Measurements from ENCODE around the gene AZU1.

Gene AZU1

GRCh38 chr19:870314-870713 lies 42.7 kb downstream of the AZU1 start:
- ChIA-PET CTCF (no interaction called here), POLR2A (no interaction called here)
- no peaks in the 10 kb centered on the region for H3K9me3 ChIP-seq (ENCODE audit: control insufficient read depth, insufficient read depth, low read depth, low read length)
- no peaks in the 10 kb centered on the region; the same call in 1 of the 2 replicates for H3K4me1 ChIP-seq (ENCODE audit: control insufficient read depth, insufficient read depth, low read length)
- peak; percentile 62; the same call in 1 of the 2 replicates for TF ChIP-seq ZNF121 (tag by site-specific recombination; IDR thresholded peaks at IDR 0.05)
- TF ChIP-seq SP2 (tag by site-specific recombination; IDR thresholded peaks at IDR 0.05), result no peak
- H3K27ac ChIP-seq (ENCODE audit: extremely low read depth, low read depth, low read length), result no peak overlapping the region
- no peak overlapping the region for H3K4me3 ChIP-seq (ENCODE audit: low read depth, low read length)
- peaks cover 7 to 52% of the 10 kb centered on the region in 2 experiments; a peak in 2 of 3 replicates for H3K36me3 ChIP-seq (ENCODE audit: control insufficient read depth in 2 of 2, insufficient read depth in 1 of 2, low read length in 2 of 2)

DNA sequence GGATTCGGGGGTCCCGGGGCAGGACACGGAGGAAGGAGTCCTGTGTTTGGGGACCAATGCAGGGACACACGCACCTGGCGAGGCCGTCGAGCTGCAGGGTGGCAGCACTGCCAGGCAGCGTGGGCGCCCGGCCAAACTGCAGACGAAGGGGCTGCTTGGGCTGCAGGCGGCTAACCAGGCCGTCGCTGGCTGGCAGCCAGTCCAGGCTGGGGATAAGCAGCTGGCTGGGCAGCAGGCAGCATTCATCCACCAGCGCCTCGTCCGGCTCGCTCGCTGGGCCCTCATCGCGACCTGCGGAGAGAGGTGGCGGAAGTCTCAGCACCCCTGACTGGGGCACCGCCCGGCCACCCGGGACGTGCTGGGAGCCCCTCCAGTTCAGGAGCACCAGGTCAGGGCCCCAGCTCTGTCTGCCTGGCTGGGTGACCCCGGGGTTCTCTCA lies 43.3 kb downstream of the AZU1 start:
- CTCF ChIA-PET, result no interaction called here
- POLR2A ChIA-PET, result no interaction called here
- Histone ChIP-seq H3K9me3 (ENCODE audit: control insufficient read depth, insufficient read depth, low read depth, low read length) (no peaks in the 10 kb centered on the region), H3K4me1 (ENCODE audit: control insufficient read depth, insufficient read depth, low read length) (no peaks in the 10 kb centered on the region; the same call in 1 of the 2 replicates), H3K36me3 (ENCODE audit: control insufficient read depth in 2 of 2, insufficient read depth in 1 of 2, low read length in 2 of 2) (peaks cover 7 to 59% of the 10 kb centered on the region in 2 experiments; a peak in 2 of 3 replicates), H3K27ac (ENCODE audit: extremely low read depth, low read depth, low read length) (no peak overlapping the region), H3K4me3 (ENCODE audit: low read depth, low read length) (no peak overlapping the region)
- TF ChIP-seq, protein P1, sequence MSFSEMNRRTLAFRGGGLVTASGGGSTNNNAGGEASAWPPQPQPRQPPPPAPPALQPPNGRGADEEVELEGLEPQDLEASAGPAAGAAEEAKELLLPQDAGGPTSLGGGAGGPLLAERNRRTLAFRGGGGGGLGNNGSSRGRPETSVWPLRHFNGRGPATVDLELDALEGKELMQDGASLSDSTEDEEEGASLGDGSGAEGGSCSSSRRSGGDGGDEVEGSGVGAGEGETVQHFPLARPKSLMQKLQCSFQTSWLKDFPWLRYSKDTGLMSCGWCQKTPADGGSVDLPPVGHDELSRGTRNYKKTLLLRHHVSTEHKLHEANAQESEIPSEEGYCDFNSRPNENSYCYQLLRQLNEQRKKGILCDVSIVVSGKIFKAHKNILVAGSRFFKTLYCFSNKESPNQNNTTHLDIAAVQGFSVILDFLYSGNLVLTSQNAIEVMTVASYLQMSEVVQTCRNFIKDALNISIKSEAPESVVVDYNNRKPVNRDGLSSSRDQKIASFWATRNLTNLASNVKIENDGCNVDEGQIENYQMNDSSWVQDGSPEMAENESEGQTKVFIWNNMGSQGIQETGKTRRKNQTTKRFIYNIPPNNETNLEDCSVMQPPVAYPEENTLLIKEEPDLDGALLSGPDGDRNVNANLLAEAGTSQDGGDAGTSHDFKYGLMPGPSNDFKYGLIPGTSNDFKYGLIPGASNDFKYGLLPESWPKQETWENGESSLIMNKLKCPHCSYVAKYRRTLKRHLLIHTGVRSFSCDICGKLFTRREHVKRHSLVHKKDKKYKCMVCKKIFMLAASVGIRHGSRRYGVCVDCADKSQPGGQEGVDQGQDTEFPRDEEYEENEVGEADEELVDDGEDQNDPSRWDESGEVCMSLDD (tag by site-specific recombination; IDR thresholded peaks at IDR 0.05), result peak; percentile 44; the same call in 1 of the 2 replicates
- TF ChIP-seq ZSCAN16 (tag by site-specific recombination; IDR thresholded peaks at IDR 0.05), result no peak
- TF ChIP-seq ZIC2 (tag by site-specific recombination; IDR thresholded peaks at IDR 0.05), result peak; percentile 33; the same call in 1 of the 2 replicates

DNA sequence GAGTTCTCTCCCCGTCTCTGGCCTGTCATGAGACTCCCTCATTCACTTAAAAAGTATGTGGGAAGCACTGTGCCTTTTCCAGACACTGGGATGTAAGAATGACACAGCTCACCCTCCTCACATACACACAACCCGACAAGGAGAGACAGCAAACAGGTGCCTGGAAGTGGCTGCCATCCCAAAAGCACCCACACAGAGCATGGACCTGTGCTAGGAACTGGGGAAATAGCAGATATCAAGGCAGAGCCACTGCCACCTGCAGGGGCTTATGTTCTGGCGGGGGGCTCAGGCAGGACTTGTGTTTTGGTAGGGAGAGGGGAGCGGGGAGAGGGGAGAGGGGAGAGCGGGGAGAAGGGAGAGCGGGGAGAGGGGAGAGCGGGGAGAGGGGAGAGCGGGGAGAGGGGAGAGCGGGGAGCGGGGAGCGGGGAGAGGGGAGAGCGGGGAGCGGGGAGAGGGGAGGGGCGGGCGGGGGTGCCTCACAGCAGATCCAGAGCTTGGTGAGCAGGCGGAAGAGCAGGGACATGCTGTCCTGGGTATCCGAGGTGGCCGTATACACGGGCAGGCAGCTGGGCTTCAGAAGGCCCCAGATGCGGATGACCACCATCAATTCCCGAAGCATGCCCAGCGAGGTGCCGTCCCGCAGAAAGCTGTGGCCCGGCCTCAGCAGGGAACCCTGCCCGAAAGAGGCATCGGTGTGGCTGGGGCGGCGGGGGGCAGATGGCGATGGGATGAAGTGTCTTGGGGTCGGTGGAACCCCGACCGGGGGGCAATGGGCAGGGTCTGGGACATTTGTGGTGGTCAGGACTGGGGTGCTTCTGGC lies 44.0 kb downstream of the AZU1 start:
- H3K27ac ChIP-seq (ENCODE audit: extremely low read depth, low read depth, low read length), result no peak overlapping the region
- no peak overlapping the region for H3K4me3 ChIP-seq (ENCODE audit: low read depth, low read length)
- ChIA-PET POLR2A (no interaction called here), CTCF (no interaction called here)
- no peaks in the 10 kb centered on the region; the same call in 1 of the 2 replicates for H3K4me1 ChIP-seq (ENCODE audit: control insufficient read depth, insufficient read depth, low read length)
- peaks cover 7 to 64% of the 10 kb centered on the region in 2 experiments; a peak in 2 of 3 replicates for H3K36me3 ChIP-seq (ENCODE audit: control insufficient read depth in 2 of 2, insufficient read depth in 1 of 2, low read length in 2 of 2)
- no peaks in the 10 kb centered on the region for H3K9me3 ChIP-seq (ENCODE audit: control insufficient read depth, insufficient read depth, low read depth, low read length)
- TF ChIP-seq, protein P1 (tag by site-specific recombination; IDR thresholded peaks at IDR 0.05), result 0 out of 2 replicates have a peak, but pooled peaks have one; percentile 31
- no peak for TF ChIP-seq GLI4 (tag by site-specific recombination; IDR thresholded peaks at IDR 0.05)
- TF ChIP-seq ZNF37A (tag by site-specific recombination; IDR thresholded peaks at IDR 0.05), result no peak
- peak; percentile 73; the same call in 1 of the 2 replicates for TF ChIP-seq ZBTB7A (tag by site-specific recombination; IDR thresholded peaks at IDR 0.05; ENCODE audit: low read depth)
- TF ChIP-seq ZNF146 (tag by site-specific recombination; IDR thresholded peaks at IDR 0.05), result no peak
- no peak for TF ChIP-seq ZNF830 (tag by site-specific recombination; IDR thresholded peaks at IDR 0.05; ENCODE audit: low read depth)
- no peak for TF ChIP-seq ZNF521 (tag by site-specific recombination; IDR thresholded peaks at IDR 0.05)
- TF ChIP-seq ZNF549 (tag by site-specific recombination; IDR thresholded peaks at IDR 0.05), result no peak
- TF ChIP-seq, protein P2, sequence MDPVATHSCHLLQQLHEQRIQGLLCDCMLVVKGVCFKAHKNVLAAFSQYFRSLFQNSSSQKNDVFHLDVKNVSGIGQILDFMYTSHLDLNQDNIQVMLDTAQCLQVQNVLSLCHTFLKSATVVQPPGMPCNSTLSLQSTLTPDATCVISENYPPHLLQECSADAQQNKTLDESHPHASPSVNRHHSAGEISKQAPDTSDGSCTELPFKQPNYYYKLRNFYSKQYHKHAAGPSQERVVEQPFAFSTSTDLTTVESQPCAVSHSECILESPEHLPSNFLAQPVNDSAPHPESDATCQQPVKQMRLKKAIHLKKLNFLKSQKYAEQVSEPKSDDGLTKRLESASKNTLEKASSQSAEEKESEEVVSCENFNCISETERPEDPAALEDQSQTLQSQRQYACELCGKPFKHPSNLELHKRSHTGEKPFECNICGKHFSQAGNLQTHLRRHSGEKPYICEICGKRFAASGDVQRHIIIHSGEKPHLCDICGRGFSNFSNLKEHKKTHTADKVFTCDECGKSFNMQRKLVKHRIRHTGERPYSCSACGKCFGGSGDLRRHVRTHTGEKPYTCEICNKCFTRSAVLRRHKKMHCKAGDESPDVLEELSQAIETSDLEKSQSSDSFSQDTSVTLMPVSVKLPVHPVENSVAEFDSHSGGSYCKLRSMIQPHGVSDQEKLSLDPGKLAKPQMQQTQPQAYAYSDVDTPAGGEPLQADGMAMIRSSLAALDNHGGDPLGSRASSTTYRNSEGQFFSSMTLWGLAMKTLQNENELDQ (tag by site-specific recombination; IDR thresholded peaks at IDR 0.05; ENCODE audit: low read depth), result no peak
- TF ChIP-seq SCRT1 (tag by site-specific recombination; IDR thresholded peaks at IDR 0.05; ENCODE audit: borderline replicate concordance), result no peak
- TF ChIP-seq ZSCAN4 (tag by site-specific recombination; IDR thresholded peaks at IDR 0.05), result no peak
- no peak for TF ChIP-seq ZBTB1 (tag by site-specific recombination; IDR thresholded peaks at IDR 0.05)
- TF ChIP-seq ZNF701 (tag by site-specific recombination; IDR thresholded peaks at IDR 0.05), result no peak

Data from HEK293 (cell line).